Endothelial cell (in vitro differentiated cells): ENCODE results near the gene SLC16A3. TPM values are rescaled to one million over a fixed set of nuclear protein-coding genes. Genes with fewer than 3 reads are reported as not detected.

Source experiments
- DNase-seq: peaks from one replicate; pipeline ENCODE4 v3.0.0; 2021; ENCODE audit warnings: low spot score
- H3K27ac Mint-ChIP-seq: one replicate; pipeline ENCODE4 v1.8.0; 2021; ENCODE audit warnings: mixed read lengths, inconsistent platforms; ENCODE audit not compliant: unreplicated experiment
- H3K27me3 Mint-ChIP-seq: one replicate; pipeline ENCODE4 v1.8.0; 2021; ENCODE audit warnings: mild to moderate bottlenecking, moderate library complexity, mixed read lengths, inconsistent platforms; ENCODE audit not compliant: unreplicated experiment
- H3K36me3 Mint-ChIP-seq: one replicate; pipeline ENCODE4 v1.8.0; 2021; ENCODE audit warnings: mild to moderate bottlenecking, low read depth, mixed read lengths, inconsistent platforms; ENCODE audit not compliant: unreplicated experiment
- H3K4me1 Mint-ChIP-seq: one replicate; pipeline ENCODE4 v1.8.0; 2021; ENCODE audit warnings: mild to moderate bottlenecking, mixed read lengths, inconsistent platforms; ENCODE audit not compliant: unreplicated experiment
- H3K4me3 Mint-ChIP-seq: one replicate; pipeline ENCODE4 v1.8.0; 2021; ENCODE audit warnings: mild to moderate bottlenecking, mixed read lengths, inconsistent platforms; ENCODE audit not compliant: unreplicated experiment
- H3K9me3 Mint-ChIP-seq: one replicate; pipeline ENCODE4 v1.8.0; 2021; ENCODE audit warnings: mixed read lengths, inconsistent platforms; ENCODE audit not compliant: unreplicated experiment
- total RNA-seq: library from RNA; stranded (reverse); fragmentation: NEBNext Ultra II Directional; extraction: Animal tissue kit (Norgen Biotek cat#: 25700); gene quantifications from one replicate; pipeline ENCODE4 v1.2.1, GENCODE V29; 2021; ENCODE audit not compliant: unreplicated experiment
- TF ChIP-seq, protein P1 (sequence below): fragments of 200-600 bp; sonication (generic); IDR thresholded peaks from one replicate; pipeline ENCODE4 v1.5.0; 2021; ENCODE audit warnings: antibody characterized with exemption; ENCODE audit not compliant: unreplicated experiment

Gene SLC16A3
- total RNA-seq, 1 donor from 2014 or later = 76.2 TPM

DNA sequence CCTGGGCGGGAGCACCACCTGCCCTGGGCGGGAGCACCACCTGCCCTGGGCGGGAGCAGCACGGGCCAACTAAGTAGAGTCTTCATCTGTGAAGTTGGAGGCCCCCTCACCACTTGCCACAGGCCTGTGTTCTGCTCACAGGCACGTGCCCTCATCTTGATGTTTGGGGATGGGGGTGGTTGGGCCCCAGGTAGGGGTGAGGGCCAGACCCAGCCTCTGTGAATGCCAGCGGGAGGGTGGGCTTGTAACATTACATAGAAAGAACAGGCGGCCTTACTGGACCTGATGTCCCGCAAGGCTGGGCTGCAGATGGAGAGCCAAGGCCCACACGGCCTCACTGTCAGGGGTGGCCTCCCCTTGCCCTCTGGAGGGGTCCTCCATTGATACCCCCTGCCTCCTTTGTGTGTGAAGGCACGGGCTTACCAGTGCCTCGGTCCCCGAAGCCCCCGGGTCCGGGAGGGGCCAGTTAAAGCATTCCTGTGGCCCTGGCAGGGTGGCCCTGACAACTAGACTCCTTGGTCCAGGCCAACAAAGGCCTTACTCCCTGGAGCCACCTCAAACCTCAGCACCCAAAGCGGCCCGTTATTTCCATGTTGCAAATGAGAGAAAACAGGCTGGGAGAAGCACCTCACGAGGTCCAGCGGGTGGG, 1.1 kb upstream of the SLC16A3 start:
- H3K4me3 Mint-ChIP-seq = no peak overlapping the region
- H3K27ac Mint-ChIP-seq = no peak overlapping the region
- H3K4me1 Mint-ChIP-seq = peaks cover 2% of the 10 kb centered on the region
- H3K27me3 Mint-ChIP-seq = peaks cover 6% of the 10 kb centered on the region
- H3K9me3 Mint-ChIP-seq = no peaks in the 10 kb centered on the region
- H3K36me3 Mint-ChIP-seq = no peaks in the 10 kb centered on the region
- TF ChIP-seq, protein P1, sequence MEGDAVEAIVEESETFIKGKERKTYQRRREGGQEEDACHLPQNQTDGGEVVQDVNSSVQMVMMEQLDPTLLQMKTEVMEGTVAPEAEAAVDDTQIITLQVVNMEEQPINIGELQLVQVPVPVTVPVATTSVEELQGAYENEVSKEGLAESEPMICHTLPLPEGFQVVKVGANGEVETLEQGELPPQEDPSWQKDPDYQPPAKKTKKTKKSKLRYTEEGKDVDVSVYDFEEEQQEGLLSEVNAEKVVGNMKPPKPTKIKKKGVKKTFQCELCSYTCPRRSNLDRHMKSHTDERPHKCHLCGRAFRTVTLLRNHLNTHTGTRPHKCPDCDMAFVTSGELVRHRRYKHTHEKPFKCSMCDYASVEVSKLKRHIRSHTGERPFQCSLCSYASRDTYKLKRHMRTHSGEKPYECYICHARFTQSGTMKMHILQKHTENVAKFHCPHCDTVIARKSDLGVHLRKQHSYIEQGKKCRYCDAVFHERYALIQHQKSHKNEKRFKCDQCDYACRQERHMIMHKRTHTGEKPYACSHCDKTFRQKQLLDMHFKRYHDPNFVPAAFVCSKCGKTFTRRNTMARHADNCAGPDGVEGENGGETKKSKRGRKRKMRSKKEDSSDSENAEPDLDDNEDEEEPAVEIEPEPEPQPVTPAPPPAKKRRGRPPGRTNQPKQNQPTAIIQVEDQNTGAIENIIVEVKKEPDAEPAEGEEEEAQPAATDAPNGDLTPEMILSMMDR = no peak
- DNase-seq = no peak

DNA sequence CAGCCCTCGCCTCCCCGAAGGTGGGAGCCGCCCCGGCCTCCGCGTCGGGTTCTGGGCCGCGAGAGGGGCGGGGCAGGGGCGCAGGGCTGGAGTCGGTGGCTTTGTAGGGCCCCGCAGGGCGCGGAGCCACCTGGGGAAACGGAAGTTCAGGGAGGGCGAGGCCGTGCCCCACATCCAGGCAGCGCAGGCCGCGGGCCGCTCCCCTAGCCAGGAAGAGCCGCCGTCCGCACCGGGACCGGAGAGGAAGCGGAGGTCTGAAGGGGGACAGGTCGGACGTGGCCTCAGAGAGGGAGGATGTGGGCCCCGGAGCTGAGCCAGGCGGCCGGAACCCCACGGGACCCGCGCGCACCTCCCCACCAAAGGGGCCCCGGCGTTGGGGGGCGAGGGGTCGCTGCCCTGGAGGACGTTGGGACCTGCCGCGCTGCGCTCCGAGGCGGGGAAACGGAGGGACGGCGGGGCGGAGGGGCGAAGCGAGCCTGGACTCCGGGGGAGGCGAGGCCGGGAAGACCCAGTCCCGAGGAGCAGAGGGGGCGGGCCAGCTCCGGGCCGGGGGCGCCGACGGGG, 482 bp upstream of the SLC16A3 start:
- H3K27ac Mint-ChIP-seq = no peak overlapping the region
- DNase-seq = peak; percentile 50

DNA sequence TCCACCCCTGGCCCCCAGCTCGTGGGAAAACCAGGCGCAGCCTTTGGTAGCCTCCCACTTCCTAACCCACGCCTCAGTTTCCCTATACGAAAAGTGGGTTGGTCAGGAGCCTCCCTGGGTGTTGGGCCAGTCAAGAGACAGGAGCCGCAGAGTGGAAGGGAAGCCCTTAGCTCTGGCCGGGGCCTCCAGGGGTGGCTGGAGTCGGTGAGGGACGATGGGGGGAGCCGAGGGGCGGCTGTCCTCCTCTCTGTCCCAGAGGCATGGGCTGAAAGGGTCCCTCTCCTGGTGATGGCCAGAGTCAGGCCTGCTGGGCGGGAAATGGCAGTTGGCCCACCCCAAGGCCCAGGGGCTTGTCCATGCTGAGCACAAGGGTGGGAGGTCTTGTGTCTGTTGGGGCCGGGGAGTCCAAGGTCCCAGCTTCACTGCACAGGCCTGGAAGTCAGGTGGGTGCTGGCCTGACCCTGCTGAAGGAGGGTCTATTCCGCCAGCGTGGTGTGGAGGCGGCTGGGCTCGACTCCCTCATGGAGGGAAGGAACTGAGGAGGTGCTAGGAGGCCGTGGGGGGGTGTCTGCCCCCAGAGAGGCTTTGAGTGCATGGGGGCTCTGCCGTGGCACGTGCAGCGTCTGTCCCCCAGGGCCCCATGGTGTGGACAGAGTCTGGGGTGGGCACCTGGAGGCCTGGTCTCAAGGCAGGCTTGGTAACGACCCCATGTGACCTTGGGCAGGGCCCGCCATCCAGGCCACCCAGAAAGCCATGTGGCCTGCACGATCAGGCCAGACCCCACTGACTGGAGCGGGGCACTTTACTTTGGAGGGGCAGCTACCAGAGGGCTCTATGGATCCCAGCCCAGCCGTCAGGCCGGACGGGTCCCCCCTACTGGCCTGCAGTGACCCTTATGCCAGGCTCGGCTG, 1.1 kb downstream of the SLC16A3 start:
- DNase-seq = no peak
- H3K4me1 Mint-ChIP-seq = peaks cover 5% of the 10 kb centered on the region
- H3K27ac Mint-ChIP-seq = peak overlapping the region; percentile 78
- peaks cover 2% of the 10 kb centered on the region for H3K27me3 Mint-ChIP-seq
- H3K9me3 Mint-ChIP-seq = no peaks in the 10 kb centered on the region
- peak overlapping the region; percentile 90 for H3K4me3 Mint-ChIP-seq
- TF ChIP-seq, protein P1 = no peak
- H3K36me3 Mint-ChIP-seq = no peaks in the 10 kb centered on the region

More for the DNA sequence above, 482 bp upstream of the SLC16A3 start:
- H3K4me1 Mint-ChIP-seq = peaks cover 3% of the 10 kb centered on the region
- H3K4me3 Mint-ChIP-seq = no peak overlapping the region
- peaks cover 5% of the 10 kb centered on the region for H3K27me3 Mint-ChIP-seq
- TF ChIP-seq, protein P1 = no peak
- H3K36me3 Mint-ChIP-seq = no peaks in the 10 kb centered on the region
- H3K9me3 Mint-ChIP-seq = no peaks in the 10 kb centered on the region

DNA sequence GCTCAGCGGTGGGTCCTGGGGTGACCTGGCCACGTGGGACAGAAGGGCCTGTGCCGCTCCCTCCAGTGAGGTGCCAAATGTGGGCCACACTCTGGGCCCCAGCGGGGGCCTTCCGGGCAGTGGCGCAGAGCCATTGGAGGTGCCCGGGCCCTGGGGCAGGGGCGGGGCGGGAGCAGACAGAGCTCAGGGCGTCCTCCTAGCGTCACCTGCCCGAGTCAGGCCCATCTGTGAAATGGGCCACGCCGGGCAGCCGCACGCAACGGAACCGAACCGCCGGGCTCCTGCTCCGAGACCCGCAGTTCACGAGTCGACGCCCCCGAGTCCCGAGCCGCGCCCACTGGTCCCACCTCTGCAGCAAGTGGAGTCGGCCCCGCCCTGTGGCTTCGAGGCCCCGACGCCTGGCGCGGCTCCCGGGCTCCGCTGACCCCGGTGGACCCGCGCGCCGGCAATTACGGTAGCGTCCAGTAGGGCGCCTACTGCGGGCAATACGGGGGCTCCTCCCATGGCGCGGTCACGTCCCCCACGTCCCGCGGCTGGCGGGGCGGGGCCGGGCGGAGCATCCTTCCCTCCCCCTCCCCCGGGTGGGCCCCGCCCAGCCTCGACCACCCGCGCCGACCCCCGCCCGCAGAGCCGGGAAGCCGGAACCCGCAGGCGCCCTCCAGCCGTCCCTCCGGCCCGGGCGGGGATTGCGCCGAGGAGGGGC, 1.9 kb downstream of the SLC16A3 start:
- TF ChIP-seq, protein P1 = peak; percentile 69
- peak; percentile 86 for DNase-seq
- peaks cover 5% of the 10 kb centered on the region for H3K4me1 Mint-ChIP-seq

More for the DNA sequence above, 1.9 kb downstream of the SLC16A3 start:
- Mint-ChIP-seq H3K9me3 (no peaks in the 10 kb centered on the region), H3K27ac (no peak overlapping the region), H3K36me3 (no peaks in the 10 kb centered on the region), H3K27me3 (peaks cover 2% of the 10 kb centered on the region), H3K4me3 (no peak overlapping the region)
